PC-3 (cell line): ENCODE data around the gene AHCYL2. TPM values are rescaled to one million over a fixed set of nuclear protein-coding genes. Genes with fewer than 3 reads are reported as not detected.
A peak's percentile ranks its signal among the peaks of the same experiment; 100 is the strongest.

Experiments used
- ATAC-seq: fragments of 200-7000 bp; cut with Tn5 transposase; 2 replicates; pipeline ENCODE4 v1.9.1; 2020; ENCODE audit warnings: mild to moderate bottlenecking, moderate library complexity
- BruUV-seq: library from RNA; stranded (reverse); fragments of 400-500 nt; replicated peaks from 2 replicates; lab custom pipeline; 2021; lab: Mats Ljungman, UMichigan
- CTCF ChIA-PET: fragments of 300-600 bp; sonication (Branson Sonifier 250); formaldehyde crosslinking; loops from one replicate; lab custom pipeline; 2022; ENCODE audit warnings: antibody characterized with exemption; lab: Charles Lee
- POLR2A ChIA-PET: fragments of 300-600 bp; sonication (Branson Sonifier 250); formaldehyde crosslinking; loops from one replicate; lab custom pipeline; 2022; ENCODE audit warnings: antibody characterized with exemption; ENCODE audit not compliant: unreplicated experiment; lab: Charles Lee
- DNase-seq: peaks from one replicate; pipeline ENCODE4 v3.0.0-alpha.2; 2015
- H2AFZ ChIP-seq: fragments of 300-600 bp; sonication (generic); 2 replicates; pipeline ENCODE4 v1.6.0; 2016; ENCODE audit warnings: antibody characterized with exemption, low read length
- H3F3A ChIP-seq: fragments of 300-600 bp; sonication (generic); one replicate; pipeline ENCODE4 v1.6.0; 2017; ENCODE audit warnings: antibody characterized with exemption, low read length, control low read depth, mild to moderate bottlenecking; ENCODE audit not compliant: unreplicated experiment
- H3K27ac ChIP-seq: fragments of 300-600 bp; sonication (generic); 2 replicates; pipeline ENCODE4 v1.5.1; 2016; ENCODE audit warnings: mild to moderate bottlenecking, low read length
- H3K27me3 ChIP-seq: fragments of 300-600 bp; sonication (generic); 2 replicates; pipeline ENCODE4 v1.6.1; 2016; ENCODE audit warnings: low read length, mixed read lengths
- H3K36me3 ChIP-seq: fragments of 300-600 bp; sonication (generic); 2 replicates; pipeline ENCODE4 v1.6.1; 2016; ENCODE audit warnings: low read depth, mixed run types, low read length, mixed read lengths
- H3K4me1 ChIP-seq: fragments of 300-600 bp; sonication (generic); 2 replicates; pipeline ENCODE4 v1.5.1; 2016; ENCODE audit warnings: low read length; ENCODE audit not compliant: insufficient read depth
- H3K4me2 ChIP-seq: fragments of 300-600 bp; sonication (generic); 2 replicates; pipeline ENCODE4 v1.6.0; 2016; ENCODE audit warnings: low read length
- H3K4me3 ChIP-seq: fragments of 300-600 bp; sonication (generic); 2 replicates; pipeline ENCODE4 v1.5.1; 2016; ENCODE audit warnings: mild to moderate bottlenecking, low read length, mixed read lengths
- H3K79me2 ChIP-seq: fragments of 300-600 bp; sonication (generic); 2 replicates; pipeline ENCODE4 v1.6.1; 2017; ENCODE audit warnings: low read length, mixed read lengths
- H3K9ac ChIP-seq: fragments of 300-600 bp; sonication (generic); 2 replicates; pipeline ENCODE4 v1.6.0; 2016; ENCODE audit warnings: mild to moderate bottlenecking, low read length
- H3K9me2 ChIP-seq: fragments of 300-600 bp; sonication (generic); replicated peaks from 2 replicates; pipeline ENCODE4 v1.6.1; 2016; ENCODE audit warnings: mixed run types, low read length, mixed read lengths
- H3K9me3 ChIP-seq: fragments of 300-600 bp; sonication (generic); 2 replicates; pipeline ENCODE4 v1.6.1; 2016; ENCODE audit warnings: low read length, mixed read lengths
- H4K20me1 ChIP-seq: fragments of 300-600 bp; sonication (generic); 2 replicates; pipeline ENCODE4 v1.6.1; 2016; ENCODE audit warnings: low read length, mixed read lengths
- CTCF ChIP-seq: fragments of 300-600 bp; sonication (generic); conservative IDR thresholded peaks from 2 replicates; pipeline ENCODE4 v1.5.1; 2017; ENCODE audit warnings: antibody characterized with exemption, low read depth, mild to moderate bottlenecking, low read length
- EZH2 ChIP-seq: fragments of 300-600 bp; sonication (generic); IDR thresholded peaks from one replicate; pipeline ENCODE4 v1.6.1; 2017; ENCODE audit warnings: antibody characterized with exemption, mild to moderate bottlenecking, low read length; ENCODE audit not compliant: unreplicated experiment
- EZH2phosphoT487 ChIP-seq: fragments of 300-600 bp; sonication (generic); IDR thresholded peaks from 2 replicates; pipeline ENCODE4 v1.6.1; 2018; ENCODE audit warnings: mild to moderate bottlenecking, antibody characterized with exemption, low read length, borderline replicate concordance
- intact Hi-C: fragments of 100-400 bp; cut with micrococcal nuclease; formaldehyde crosslinking; loops from 2 replicates; pipeline ENCODE4 v1.9.0; 2023
- total RNA-seq: library from RNA; depleted of rRNA; stranded (reverse); fragments of >200 nt; gene quantifications from 2 replicates; pipeline ENCODE4 v1.2.3, GENCODE V29; 2014

Gene AHCYL2
- total RNA-seq, 1 experiment from 2014 or later = 9.2 TPM

GRCh38 chr7:129188892-129189660 lies 35.8 kb upstream of the AHCYL2 start:
- DNase-seq = no peak
- peak overlapping the region; percentile 89 for H2AFZ ChIP-seq
- peak overlapping the region; percentile 64 for H3K9ac ChIP-seq
- peaks cover 10% of the 10 kb centered on the region; the same call in 1 of the 2 replicates for H3K79me2 ChIP-seq
- H3K9me3 ChIP-seq = no peaks in the 10 kb centered on the region
- no peaks in the 10 kb centered on the region for H3K36me3 ChIP-seq
- H3K4me1 ChIP-seq = peaks cover 9% of the 10 kb centered on the region; the same call in 1 of the 2 replicates
- H3K27ac ChIP-seq = no peak overlapping the region
- ChIA-PET CTCF (interaction anchor here (1.0 kb wide), 1 partner anchor 25 kb away, joined by 6 read pairs; no protein-coding TSS in a partner anchor), POLR2A (no interaction called here)
- TF ChIP-seq EZH2phosphoT487 (no peak), CTCF (no peak), EZH2 (no peak)
- no peaks in the 10 kb centered on the region for H3F3A ChIP-seq
- H3K9me2 ChIP-seq = no peaks in the 10 kb centered on the region
- BruUV-seq = no TSS peak
- intact Hi-C loops = no loop called here
- H3K4me3 ChIP-seq = peak overlapping the region; percentile 89
- H3K4me2 ChIP-seq = peak overlapping the region; percentile 87
- H4K20me1 ChIP-seq = no peaks in the 10 kb centered on the region
- no peaks in the 10 kb centered on the region for H3K27me3 ChIP-seq
- peak; percentile 41 for ATAC-seq

GRCh38 chr7:129189661-129190310 lies 35.0 kb upstream of the AHCYL2 start:
- H3K36me3 ChIP-seq = no peaks in the 10 kb centered on the region
- TF ChIP-seq EZH2 (no peak), EZH2phosphoT487 (no peak), CTCF (no peak)
- peak overlapping the region; percentile 87 for H3K4me2 ChIP-seq
- ATAC-seq = no peak
- peak overlapping the region; percentile 64; the same call in 1 of the 2 replicates for H3K9ac ChIP-seq
- no peaks in the 10 kb centered on the region for H3F3A ChIP-seq
- H3K27me3 ChIP-seq = no peaks in the 10 kb centered on the region
- no peaks in the 10 kb centered on the region for H4K20me1 ChIP-seq
- peaks cover 10% of the 10 kb centered on the region; the same call in 1 of the 2 replicates for H3K79me2 ChIP-seq
- no TSS peak for BruUV-seq
- no peaks in the 10 kb centered on the region for H3K9me2 ChIP-seq
- intact Hi-C loops = no loop called here
- ChIA-PET POLR2A (no interaction called here), CTCF (no interaction called here)
- H3K4me3 ChIP-seq = peak overlapping the region; percentile 89
- peaks cover 9% of the 10 kb centered on the region; the same call in 1 of the 2 replicates for H3K4me1 ChIP-seq
- no peak for DNase-seq
- peak overlapping the region; percentile 89 for H2AFZ ChIP-seq
- no peaks in the 10 kb centered on the region for H3K9me3 ChIP-seq
- no peak overlapping the region for H3K27ac ChIP-seq
